Activated CD4-positive, alpha-beta T cell treated with anti-CD3 and anti-CD28 coated beads for 48 hours (primary cell): ENCODE data around the gene TMSB10.
A peak's percentile ranks its signal among the peaks of the same experiment; 100 is the strongest.
"Not testable (repeated sequence)": the region's sequence is repeated elsewhere in the genome, so short reads cannot be mapped to it uniquely, and the experiment has no call there.

Source experiments
- DNase-seq: peaks from one replicate; pipeline ENCODE4 v3.0.0-alpha.2; 2020

TMSB10 gene

GRCh38 chr2:84904717-84905174, 710 bp upstream of the TMSB10 start:
- peak; percentile 66 for DNase-seq

- peak; percentile 73 for DNase-seq
Observed at GRCh38 chr2:84906108-84906899, 848 bp downstream of the TMSB10 start.

- DNase-seq = peak; percentile 47
Observed at GRCh38 chr2:84906900-84907714, 1.7 kb downstream of the TMSB10 start.

GRCh38 chr2:84908948-84909713, 3.7 kb downstream of the TMSB10 start:
- no peak for DNase-seq

GRCh38 chr2:84911135-84911678, 5.8 kb downstream of the TMSB10 start:
- no peak for DNase-seq

GRCh38 chr2:84912984-84913383, 7.5 kb downstream of the TMSB10 start:
- DNase-seq = no peak

- no peak for DNase-seq
Observed at GRCh38 chr2:84914334-84914733, 8.9 kb downstream of the TMSB10 start.

- DNase-seq = not testable (repeated sequence)
Observed at GRCh38 chr2:84915675-84916074, 10.2 kb downstream of the TMSB10 start.

- DNase-seq = not testable (repeated sequence)
Observed at GRCh38 chr2:84917821-84918220, 12.4 kb downstream of the TMSB10 start.

- DNase-seq = no peak
Observed at GRCh38 chr2:84918430-84918829, 13.0 kb downstream of the TMSB10 start.

- DNase-seq = peak; percentile 74
Observed at GRCh38 chr2:84919885-84920580, 14.6 kb downstream of the TMSB10 start.

- no peak for DNase-seq
Observed at GRCh38 chr2:84923009-84923408, 17.6 kb downstream of the TMSB10 start.

- peak; percentile 81 for DNase-seq
Observed at GRCh38 chr2:84924173-84925106, 19.0 kb downstream of the TMSB10 start.

- no peak for DNase-seq
Observed at GRCh38 chr2:84925336-84925723, 19.9 kb downstream of the TMSB10 start.

GRCh38 chr2:84925724-84926376, 20.4 kb downstream of the TMSB10 start:
- DNase-seq = peak; percentile 100

- DNase-seq = no peak
Observed at GRCh38 chr2:84927275-84927627, 21.8 kb downstream of the TMSB10 start.

- no peak for DNase-seq
Observed at GRCh38 chr2:84931384-84931821, 25.9 kb downstream of the TMSB10 start.

- DNase-seq = peak; percentile 74
Observed at GRCh38 chr2:84938194-84938879, 32.9 kb downstream of the TMSB10 start.

GRCh38 chr2:84939426-84940087, 34.1 kb downstream of the TMSB10 start:
- DNase-seq = peak; percentile 82
